HG03060 (cell line): ENCODE measurements around the gene CIDEB.

ENCODE experiments used
- ATAC-seq: cut with Tn5 transposase; IDR thresholded peaks from one replicate; pipeline ENCODE4 v1.9.1; 2021; ENCODE audit warnings: low read depth, moderate number of reproducible peaks; ENCODE audit not compliant: unreplicated experiment

CIDEB gene

GRCh38 chr14:24256960-24257359 is 50.8 kb downstream of the CIDEB start:
- no peak for ATAC-seq

DNA sequence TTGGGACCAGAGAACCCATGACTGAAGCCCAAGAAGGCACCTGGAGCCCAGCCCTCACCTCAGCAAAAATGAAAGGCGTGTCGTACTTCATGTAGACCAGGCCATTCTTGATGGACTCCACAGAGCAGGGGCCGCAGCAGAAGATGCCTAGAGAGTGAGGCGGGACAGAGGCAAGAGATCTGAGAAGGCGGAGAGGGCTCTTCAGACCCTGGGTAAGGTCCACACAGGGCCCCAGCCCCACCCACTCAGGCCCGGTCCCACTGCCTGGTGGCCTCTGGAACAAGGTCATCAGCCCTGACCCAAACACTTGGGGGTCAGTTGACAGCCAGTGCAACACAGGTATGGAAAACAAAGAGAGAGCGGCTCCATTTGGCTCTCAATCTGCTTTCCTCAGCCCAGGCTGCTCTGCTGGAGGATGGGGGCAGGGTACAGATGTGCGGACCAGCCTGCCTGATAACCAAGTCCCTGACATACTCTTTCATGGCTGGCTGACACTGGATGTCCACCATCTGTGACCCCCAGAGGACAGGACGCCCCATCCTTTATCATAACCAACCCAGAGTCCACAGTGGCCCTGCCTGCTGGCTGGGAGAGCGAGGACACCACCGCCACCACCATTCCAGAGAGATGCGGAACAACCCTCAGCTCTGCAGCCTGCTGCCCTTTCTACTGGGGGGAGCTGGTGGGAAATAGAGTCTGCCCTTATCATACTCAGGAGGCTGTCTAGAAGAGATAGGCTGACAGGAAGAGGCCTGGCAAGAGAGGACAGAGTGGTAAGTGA is 51.7 kb downstream of the CIDEB start:
- no peak for ATAC-seq

DNA sequence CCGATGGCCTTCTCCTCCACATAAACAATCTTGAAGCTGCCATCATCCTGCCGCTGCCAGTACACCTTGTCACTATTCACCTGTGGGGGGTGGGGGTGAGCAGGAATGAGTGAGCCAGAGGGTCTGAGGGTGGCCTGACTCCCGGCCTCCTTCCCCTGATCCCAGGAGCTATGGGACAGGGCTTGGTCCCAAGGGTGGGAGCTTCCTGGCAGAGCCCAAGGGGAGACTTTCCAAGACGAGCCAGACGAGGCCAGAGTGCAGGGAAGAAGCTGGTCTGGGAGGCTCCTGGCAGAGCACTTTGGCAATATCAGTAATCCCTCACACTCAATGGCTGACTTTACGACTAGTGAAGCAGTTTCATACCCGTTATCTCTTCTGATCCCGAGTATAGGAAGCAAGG is 52.3 kb downstream of the CIDEB start:
- ATAC-seq: no peak
